Measurements from ENCODE around the gene ADGRE3.

Gene ADGRE3, protein sequence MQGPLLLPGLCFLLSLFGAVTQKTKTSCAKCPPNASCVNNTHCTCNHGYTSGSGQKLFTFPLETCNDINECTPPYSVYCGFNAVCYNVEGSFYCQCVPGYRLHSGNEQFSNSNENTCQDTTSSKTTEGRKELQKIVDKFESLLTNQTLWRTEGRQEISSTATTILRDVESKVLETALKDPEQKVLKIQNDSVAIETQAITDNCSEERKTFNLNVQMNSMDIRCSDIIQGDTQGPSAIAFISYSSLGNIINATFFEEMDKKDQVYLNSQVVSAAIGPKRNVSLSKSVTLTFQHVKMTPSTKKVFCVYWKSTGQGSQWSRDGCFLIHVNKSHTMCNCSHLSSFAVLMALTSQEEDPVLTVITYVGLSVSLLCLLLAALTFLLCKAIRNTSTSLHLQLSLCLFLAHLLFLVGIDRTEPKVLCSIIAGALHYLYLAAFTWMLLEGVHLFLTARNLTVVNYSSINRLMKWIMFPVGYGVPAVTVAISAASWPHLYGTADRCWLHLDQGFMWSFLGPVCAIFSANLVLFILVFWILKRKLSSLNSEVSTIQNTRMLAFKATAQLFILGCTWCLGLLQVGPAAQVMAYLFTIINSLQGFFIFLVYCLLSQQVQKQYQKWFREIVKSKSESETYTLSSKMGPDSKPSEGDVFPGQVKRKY

GRCh38 chr19:14674764-14675163 lies at the start of gene ADGRE3:
ADGRE3 (minus strand) TSS chr19:14674844; CDS start chr19:14674770, 74 bp downstream.
- DNase-seq (ENCODE audit: low spot score), result no peak

GRCh38 chr19:14722127-14722526 lies 47.5 kb upstream of the ADGRE3 start:
- no peak for DNase-seq (ENCODE audit: low spot score)

DNA sequence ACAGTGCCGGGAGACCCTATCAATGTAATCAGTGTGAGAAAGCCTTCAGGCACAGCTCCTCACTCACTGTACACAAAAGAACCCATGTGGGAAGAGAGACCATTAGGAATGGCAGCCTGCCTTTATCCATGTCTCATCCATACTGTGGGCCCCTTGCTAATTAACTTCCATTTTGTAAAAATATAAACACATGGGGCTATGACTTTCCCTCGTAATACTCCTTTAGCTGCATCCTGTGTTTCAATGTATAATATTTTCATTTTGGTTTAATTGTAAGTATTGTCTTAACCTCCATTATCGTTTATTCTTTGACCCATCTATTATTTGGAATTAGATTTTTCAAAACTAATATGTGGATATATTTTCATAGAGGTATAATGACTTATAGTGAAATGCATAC lies 44.5 kb upstream of the ADGRE3 start:
- DNase-seq (ENCODE audit: low spot score), result no peak

DNA sequence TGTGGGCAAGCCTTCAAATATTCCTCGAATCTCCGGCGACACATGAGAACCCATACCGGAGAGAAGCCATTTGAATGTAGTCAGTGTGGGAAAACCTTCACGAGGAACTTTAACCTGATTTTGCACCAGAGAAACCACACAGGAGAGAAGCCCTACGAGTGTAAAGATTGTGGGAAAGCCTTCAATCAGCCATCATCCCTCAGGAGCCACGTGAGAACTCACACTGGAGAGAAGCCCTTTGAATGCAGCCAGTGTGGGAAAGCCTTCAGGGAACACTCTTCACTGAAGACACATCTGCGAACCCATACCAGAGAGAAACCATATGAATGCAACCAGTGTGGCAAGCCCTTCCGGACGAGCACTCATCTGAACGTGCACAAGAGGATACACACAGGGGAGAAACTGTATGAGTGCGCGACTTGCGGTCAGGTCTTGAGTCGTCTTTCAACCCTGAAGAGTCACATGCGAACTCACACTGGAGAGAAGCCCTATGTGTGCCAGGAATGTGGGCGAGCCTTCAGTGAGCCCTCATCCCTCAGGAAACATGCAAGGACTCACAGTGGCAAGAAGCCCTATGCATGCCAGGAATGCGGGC lies 44.0 kb upstream of the ADGRE3 start:
- no peak for DNase-seq (ENCODE audit: low spot score)

DNA sequence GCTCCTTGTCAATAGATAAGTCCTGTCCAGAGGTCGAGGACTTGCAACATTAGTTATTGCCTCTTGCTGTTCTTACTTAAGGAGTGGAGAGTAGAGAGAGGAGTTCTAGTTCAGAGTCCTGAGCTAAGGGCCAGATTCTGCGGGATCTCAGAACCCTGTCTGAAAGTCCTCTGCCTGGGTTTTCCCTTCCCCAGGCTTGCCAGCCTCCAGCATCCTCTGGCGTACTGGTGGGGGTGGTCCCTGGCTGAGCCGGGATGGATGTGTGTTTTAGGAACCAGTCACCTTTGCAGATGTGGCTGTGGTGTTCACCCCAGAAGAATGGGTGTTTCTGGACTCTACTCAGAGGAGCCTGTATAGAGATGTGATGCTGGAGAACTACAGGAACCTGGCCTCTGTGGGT lies 41.2 kb upstream of the ADGRE3 start:
- no peak for DNase-seq (ENCODE audit: low spot score)

- DNase-seq (ENCODE audit: low spot score), result no peak
These were observed 29.8 kb upstream of the ADGRE3 start for GRCh38 chr19:14704450-14704849.

DNA sequence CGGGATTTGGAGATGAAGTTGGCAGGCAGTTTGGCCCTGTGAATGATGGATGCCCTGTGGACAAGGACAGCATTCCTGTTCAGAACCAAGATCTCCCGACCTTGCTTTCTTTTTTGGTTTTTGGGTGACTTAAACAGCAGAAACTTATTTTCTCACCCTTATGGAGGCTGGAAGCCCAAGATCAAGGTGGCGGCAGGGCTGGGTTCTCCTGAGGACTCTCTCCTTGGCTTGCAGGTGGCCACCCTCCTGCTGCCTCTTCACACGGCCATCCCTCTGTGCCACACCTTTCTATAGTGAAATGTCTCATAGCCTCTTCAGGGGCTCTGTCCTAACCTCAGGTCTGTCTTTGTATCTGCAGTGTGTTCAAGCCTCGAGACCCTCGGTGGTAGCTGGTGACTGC lies 29.2 kb upstream of the ADGRE3 start:
- no peak for DNase-seq (ENCODE audit: low spot score)

- DNase-seq (ENCODE audit: low spot score), result no peak
These were observed 26.2 kb upstream of the ADGRE3 start for GRCh38 chr19:14700711-14701375.

GRCh38 chr19:14699641-14700040 lies 25.0 kb upstream of the ADGRE3 start:
- DNase-seq (ENCODE audit: low spot score), result no peak

DNA sequence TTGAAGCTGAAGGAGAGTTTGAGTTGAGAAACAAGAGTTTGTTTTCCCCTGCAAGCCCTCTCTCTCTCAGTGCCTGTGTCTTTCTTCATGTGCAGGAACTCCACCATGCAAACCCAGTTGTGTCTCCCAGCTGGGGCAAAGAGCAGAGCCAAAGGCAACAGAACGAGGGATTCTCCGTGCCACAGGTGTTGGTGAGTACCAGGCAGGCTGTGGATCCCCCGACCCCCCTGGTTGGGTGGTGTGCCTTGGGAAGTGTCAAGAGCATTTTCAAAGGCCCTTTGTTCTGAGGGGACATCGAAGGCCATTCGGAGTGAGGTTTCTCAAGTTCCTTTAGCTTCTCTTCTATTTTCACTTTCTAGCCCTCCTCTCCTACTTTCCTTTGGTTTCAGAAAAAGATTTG lies 20.8 kb upstream of the ADGRE3 start:
- no peak for DNase-seq (ENCODE audit: low spot score)

DNA sequence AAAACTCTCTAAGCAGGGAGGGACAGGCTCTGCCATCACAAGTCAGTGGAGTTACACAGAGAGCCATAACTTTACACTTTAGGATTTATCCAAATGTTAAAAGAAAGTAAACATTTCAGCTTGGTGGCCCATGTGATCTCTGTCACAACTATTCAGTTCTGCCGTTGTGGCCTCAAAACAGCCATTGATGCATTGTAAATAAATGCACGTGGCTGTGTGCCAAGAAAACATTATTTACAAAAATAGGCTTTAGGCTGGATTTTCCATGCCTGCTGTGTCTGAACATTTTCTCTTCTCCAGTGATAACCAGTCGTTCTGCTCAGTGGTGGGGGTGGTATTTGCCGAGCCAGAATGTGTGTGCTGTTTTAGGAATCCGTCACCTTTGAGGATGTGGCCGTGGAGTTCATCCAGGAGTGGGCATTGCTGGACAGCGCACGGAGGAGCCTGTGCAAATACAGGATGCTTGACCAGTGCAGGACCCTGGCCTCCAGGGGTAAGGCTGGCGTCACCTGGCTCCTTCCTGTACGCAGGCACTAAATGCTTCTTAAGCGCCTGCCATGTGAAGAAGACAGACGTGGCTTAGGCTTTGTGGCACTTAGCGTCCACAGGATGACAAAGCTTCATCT lies 20.1 kb upstream of the ADGRE3 start:
- DNase-seq (ENCODE audit: low spot score), result no peak

DNA sequence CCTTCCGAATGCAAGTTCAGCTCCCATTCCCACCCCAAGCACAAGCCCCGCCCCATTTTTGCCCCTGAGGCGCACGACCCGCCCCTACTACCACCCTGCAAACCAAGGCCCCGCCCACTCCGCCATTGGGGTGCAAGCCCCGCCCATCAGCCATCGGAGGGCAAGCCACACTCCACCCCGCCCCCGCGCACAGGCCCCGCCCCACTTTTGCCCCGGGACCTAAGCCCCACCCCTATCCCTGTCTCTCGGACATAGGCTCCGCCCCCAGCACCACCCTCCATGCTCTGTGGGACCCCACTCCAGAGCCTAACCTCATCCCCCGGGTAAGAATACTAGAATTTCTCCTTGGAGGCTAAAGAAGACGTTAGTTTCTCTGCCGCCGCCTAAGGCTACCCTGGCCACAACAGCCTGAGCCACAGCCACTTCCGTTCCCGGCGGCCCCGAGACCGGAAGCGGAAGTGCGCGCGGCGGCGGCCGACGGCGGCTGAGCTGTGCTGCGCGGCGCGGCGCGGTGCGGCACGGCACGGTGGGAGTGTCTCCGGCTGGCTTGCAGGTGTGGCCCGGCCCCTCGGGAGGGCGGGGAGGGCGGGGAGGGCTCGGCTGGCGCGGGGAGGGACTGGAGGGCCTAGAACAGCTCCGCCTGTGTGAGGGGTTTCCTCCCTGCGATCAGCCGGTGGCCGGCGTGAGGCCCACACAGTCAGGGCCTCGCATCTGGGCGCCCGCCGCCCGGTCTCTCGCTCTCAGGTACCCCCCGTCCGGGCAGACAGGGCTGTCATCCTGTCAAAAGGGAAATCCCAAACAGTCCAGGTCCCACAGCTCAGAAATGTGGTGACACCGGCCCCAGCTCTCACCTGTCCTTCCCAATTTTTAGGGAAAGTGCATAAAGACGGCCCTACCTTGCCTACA lies 15.2 kb upstream of the ADGRE3 start, which contains the start of gene ZNF333:
Gene ZNF333 (plus strand): TSS at position 451 of the 906 bp plus-strand sequence. CDS start 3,444 bp downstream, outside the sequence.
- peak; percentile 97 for DNase-seq (ENCODE audit: low spot score)

DNA sequence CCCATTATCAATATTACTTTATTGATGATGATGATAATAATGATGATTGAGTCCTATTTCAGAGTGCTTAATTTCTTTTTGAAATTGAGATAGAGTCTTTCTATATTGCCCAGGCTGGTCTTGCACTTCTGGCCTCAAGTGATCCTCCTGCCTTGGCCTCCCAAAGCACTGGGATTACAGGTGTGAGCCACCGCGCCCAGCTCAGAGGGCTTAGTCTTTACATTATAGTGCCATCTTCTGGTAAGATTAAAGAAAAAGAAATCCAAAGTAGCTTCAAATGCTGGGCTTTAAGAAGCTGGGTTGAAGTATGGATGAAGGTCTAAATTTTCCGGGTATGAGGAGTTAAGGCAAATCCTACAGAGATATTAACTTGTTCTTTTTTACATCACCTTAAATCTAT lies 11.8 kb upstream of the ADGRE3 start:
- DNase-seq (ENCODE audit: low spot score), result peak; percentile 22

DNA sequence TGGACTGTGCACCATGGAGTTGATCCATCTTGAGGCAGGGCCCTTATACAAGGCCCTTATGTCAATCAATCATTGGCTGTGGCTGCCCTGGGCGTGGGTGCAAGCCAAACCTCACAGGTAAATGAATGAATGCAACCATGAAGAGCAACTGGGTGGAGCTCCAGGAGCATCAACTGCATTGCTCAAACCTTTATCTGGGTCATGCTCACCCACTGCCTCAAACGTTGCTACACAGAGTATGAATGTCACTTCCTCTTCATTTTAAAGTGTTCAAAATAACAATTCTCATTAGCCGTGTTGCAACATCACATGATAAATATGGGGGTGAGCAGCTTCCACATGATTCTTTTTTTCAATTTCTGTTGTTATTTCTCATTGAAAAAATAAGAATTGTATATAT lies 8.8 kb upstream of the ADGRE3 start:
- DNase-seq (ENCODE audit: low spot score), result no peak

- DNase-seq (ENCODE audit: low spot score), result no peak
These were observed 7.4 kb upstream of the ADGRE3 start for GRCh38 chr19:14682084-14682483.

- no peak for DNase-seq (ENCODE audit: low spot score)
These were observed 3.6 kb upstream of the ADGRE3 start for GRCh38 chr19:14678199-14678598.

- DNase-seq (ENCODE audit: low spot score), result no peak
These were observed 2.8 kb upstream of the ADGRE3 start for GRCh38 chr19:14677464-14677863.

GRCh38 chr19:14676762-14677161 lies 2.1 kb upstream of the ADGRE3 start:
- no peak for DNase-seq (ENCODE audit: low spot score)

GRCh38 chr19:14673088-14673487 lies 1.6 kb downstream of the ADGRE3 start:
- no peak for DNase-seq (ENCODE audit: low spot score)

- DNase-seq (ENCODE audit: low spot score), result no peak
These were observed 2.3 kb downstream of the ADGRE3 start for GRCh38 chr19:14672188-14672872.
